ENCODE measurements around the gene TPPP2.
"Not testable (repeated sequence)": the region's sequence is repeated elsewhere in the genome, so short reads cannot be mapped to it uniquely, and the experiment has no call there.

The TPPP2 gene

GRCh38 chr14:21029917-21030316 lies at the start of gene TPPP2:
Gene TPPP2 (plus strand): TSS chr14:21030217. CDS start chr14:21030582, 365 bp downstream.
- no peak for DNase-seq (ENCODE audit: low read depth, low spot score)

- DNase-seq (ENCODE audit: low read depth, low spot score), result no peak
Observed at GRCh38 chr14:20980906-20981305, 49.1 kb upstream of the TPPP2 start.

DNA sequence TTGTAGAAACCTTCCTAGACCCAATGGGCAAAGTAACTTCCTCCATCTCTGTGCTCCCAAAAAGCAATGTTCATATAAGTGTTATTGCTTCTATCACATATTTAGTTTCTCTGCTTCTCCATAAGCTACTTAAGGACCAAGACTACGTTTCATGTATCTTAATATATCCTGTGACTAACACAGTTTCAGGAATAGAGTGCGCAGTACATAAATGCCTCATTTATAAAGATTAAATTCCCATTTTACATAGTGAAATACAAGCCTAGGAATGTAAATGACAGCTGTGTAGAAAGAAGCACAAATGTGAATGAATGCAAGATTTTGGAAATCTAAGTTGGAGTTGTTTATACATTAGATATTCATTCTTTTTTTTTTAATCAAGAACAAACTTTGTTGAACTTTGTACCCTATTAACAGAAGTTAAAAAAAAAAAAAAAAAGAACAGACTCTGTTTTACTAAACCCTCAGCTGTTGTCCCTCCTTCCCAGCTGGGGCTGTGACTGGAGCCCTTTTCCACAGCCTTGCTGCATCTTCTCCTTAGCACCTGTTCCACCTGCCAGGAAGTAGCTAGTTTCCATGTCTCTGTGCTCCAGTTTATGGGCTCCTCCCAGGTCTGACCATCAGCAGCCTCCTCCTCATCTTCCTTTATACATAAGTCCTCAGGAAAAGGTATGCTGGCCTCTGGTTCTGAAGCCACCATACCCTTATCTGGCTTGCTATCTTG lies 47.2 kb upstream of the TPPP2 start:
- DNase-seq (ENCODE audit: low read depth, low spot score), result no peak

- not testable (repeated sequence) for DNase-seq (ENCODE audit: low read depth, low spot score)
Observed at GRCh38 chr14:20985650-20986049, 44.4 kb upstream of the TPPP2 start.

DNA sequence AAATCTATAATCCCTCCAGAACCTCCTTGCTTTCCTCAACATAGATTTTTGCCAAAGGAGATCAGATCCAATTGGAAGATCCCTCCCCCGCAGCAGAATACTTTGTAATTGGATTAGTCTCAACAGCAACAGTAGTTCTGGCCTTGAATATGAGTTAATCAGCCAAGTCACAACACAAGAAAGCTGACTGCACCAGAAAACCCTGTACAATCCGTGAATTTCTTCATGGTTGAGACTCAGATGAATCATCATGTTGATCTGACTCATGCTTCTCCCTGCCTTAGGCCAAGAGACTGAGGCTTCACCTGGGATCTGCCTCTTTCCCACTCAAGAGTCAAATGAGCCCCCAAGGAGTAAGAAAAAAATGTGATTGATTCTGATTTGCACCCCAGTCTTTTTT lies 43.2 kb upstream of the TPPP2 start:
- DNase-seq (ENCODE audit: low read depth, low spot score), result peak; percentile 46

- no peak for DNase-seq (ENCODE audit: low read depth, low spot score)
Observed at GRCh38 chr14:20988717-20989470, 41.1 kb upstream of the TPPP2 start.

DNA sequence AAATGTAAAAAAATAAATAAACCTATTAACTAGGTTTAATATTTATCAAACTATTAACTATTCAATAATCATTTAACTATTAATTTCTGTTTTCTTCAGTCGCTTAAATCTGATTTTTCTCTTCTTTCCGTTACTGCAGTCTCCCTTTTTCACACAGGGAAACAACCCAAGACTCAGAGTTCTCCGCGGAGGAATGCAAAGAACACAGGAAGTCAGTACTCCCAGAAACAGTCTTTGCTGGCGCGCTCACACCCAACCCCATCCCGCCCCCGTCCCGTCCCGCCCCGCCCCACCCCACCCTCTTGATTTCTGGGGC lies 40.6 kb upstream of the TPPP2 start:
- no peak for DNase-seq (ENCODE audit: low read depth, low spot score)

- DNase-seq (ENCODE audit: low read depth, low spot score), result peak; percentile 89
Observed at GRCh38 chr14:20989787-20990600, 40.0 kb upstream of the TPPP2 start, which contains the start of gene METTL17. Gene METTL17 (plus strand): TSS chr14:20989980. CDS start chr14:20990003, 23 bp downstream.

DNA sequence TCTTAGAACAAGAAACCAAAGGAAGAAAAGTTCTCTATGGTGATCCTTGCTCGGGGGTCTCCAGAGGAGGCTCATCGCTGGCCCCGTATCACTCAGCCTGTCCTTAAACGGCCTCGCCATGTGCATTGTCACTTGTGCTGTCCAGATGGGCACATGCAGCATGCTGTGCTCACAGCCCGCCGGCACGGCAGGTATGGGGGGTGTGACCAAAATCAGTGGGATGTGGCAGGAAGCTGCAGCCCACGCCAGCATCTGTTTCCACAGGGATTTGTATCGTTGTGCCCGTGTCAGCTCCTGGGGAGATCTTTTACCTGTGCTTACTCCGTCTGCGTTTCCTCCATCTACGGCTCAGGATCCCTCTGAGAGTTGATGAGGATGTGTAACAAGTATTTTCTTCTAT lies 33.5 kb upstream of the TPPP2 start:
- no peak for DNase-seq (ENCODE audit: low read depth, low spot score)

DNA sequence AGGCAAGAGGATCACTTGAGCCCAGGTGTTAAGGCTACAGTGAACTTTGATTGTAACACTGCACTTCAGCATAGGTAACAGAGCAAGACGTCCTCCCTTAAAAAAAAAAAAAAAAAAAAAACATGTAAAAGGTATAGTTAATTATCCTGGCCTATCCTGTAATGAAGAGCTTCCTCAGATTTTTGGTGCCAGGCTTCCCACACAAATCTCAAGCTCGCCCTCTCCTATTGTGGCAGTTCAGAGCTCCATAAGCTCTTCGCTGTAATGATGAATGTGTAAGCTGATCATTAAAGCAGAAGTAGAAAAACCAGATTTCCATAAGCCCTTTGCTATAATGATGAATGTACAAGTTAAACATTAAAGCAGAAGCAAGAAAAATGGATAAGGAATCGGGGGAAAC lies 32.9 kb upstream of the TPPP2 start:
- DNase-seq (ENCODE audit: low read depth, low spot score), result no peak

DNA sequence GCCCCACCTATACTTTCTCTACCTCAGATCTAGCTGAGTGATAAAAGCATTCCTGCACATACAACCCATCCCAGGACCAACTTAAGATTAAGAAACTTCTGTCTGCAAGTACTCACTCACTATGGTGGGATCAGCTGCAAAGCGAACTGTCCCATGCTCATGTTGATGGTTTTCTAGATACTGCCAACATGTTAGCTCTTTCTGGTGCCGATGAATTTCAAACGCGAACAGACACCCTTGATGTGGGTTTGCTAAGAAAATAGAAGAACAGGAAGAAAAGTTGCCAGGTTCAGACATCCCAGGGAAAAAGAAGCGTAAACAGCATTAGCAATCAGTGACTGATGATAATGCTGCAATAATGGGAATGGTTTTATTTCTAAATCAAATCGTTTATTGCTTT lies 32.5 kb upstream of the TPPP2 start:
- DNase-seq (ENCODE audit: low read depth, low spot score), result no peak

DNA sequence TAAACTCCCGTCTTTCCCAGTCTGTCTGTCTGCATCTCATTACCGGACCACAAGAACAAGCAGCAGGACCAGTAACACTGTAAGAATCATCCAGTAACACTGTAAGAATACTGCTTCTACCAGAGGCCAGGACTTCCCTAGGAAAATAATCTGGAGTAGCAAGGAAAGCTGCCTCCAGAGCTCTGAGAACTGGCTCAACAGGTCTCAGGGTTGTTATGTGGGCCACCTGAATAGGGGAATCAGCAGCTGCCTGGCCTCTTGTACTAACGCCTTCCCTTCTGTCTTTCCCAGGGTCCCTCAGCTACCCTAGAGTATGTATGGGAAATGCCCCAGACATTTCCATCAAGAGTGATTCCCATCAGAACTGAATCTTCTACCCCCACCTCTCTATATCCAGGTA lies 31.9 kb upstream of the TPPP2 start:
- no peak for DNase-seq (ENCODE audit: low read depth, low spot score)

GRCh38 chr14:20998674-20999366 lies 31.2 kb upstream of the TPPP2 start, which contains the start of gene SLC39A2:
Gene SLC39A2 (plus strand): TSS chr14:20999293. CDS start chr14:20999447, 154 bp downstream.
- peak; percentile 45 for DNase-seq (ENCODE audit: low read depth, low spot score)

DNA sequence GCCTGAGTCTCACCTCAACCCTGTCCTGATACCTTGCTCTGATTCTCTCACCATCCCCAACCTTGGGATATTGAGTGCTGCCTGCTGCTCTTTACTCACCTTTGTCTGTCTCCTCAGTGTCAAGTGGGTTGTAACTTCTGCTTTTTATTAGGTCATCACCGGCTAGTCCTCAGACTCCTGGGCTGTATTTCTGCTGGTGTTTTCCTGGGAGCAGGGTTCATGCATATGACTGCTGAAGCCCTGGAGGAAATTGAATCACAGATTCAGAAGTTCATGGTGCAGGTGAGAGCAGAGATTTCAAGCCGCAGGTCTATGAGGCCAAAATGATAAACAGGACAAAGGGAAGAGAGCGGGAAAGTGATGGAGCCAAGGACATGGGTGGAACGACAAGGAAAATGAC lies 30.4 kb upstream of the TPPP2 start:
- no peak for DNase-seq (ENCODE audit: low read depth, low spot score)

GRCh38 chr14:21001218-21001617 lies 28.8 kb upstream of the TPPP2 start:
- DNase-seq (ENCODE audit: low read depth, low spot score), result no peak

GRCh38 chr14:21003788-21004346 lies 26.1 kb upstream of the TPPP2 start:
- no peak for DNase-seq (ENCODE audit: low read depth, low spot score)

DNA sequence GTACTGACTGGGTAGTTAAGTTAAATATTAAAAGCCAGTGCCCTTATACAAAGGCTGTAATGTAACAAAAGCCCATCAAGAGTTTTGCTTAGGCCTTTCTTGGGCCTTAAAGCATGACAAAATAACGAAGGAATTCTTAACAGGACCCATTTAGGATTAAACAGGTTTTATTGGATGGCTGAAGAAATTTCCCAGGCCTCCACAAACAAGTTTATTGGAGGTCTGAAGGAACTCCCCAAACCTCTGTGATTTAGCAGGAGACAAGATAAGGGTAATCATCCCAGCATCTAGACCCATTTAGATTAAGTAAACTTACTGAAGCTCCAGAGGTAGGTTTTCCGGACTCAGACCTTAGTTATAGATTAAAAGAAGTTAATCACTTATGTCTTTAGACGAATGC lies 20.3 kb upstream of the TPPP2 start:
- DNase-seq (ENCODE audit: low read depth, low spot score), result not testable (repeated sequence)

DNA sequence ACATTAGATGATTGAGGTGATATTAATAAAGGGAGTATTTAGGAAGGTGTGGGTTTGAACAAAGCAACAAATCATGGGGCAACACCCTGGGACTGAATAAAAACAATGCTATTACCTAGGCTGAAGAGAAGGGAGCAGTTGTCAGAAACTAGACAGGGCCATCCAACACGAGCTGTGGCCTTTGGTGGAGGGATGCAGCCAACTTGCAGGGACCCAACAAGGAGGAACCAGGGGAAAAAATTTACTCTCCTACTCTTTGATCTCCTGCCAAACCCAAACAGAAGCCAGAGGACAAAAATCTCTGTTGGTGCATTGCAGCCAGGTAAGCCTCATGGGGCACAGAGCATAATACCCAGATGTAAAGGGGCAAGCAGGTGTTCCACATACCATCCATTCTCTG lies 18.9 kb upstream of the TPPP2 start:
- DNase-seq (ENCODE audit: low read depth, low spot score), result no peak

DNA sequence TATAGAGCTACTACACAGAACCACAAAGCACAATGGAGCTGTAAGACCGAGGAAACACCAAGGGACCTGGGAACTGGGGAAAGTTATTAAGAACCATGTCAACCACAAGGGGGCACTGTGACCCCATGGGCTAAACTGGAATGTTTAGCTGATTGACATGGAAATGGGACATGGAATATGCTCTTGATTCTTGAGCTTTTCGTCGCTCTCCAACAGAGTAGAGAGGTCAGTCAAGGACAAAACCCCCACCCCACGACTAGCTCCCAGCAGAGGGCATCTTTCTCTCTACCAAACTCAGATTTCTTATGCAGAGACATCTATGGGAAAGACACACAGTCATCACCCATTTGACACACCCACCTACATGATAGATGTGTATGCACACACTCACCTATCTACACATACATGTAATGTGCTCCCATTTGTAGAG lies 15.2 kb upstream of the TPPP2 start:
- DNase-seq (ENCODE audit: low read depth, low spot score), result peak; percentile 83

DNA sequence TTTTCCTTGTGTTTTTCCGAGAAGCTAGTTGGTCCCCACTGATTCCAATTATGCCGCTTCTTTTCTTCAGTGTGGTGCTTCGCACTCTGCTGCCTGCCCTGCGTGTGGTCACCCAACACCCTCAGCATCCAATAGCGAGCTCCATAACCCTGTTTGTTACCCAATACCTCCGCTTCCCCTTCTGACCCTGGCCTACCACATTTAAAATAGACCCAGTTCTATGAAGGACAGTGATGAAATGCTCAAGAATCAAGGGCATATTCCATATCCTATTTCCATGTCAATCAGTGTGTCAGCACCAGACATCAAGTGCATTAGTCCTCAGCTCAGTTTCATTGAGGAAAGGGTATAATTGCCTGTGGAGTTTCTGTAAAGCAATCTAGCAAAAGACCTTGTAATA lies 14.7 kb upstream of the TPPP2 start:
- no peak for DNase-seq (ENCODE audit: low read depth, low spot score)

All from smooth muscle cell of the brain vasculature (primary cell).